Adrenal gland (tissue), 5 donors: Measurements from ENCODE around the gene VEPH1.

Source experiments
- POLR2A ChIP-seq, 2 donors: fragments of 450-650 bp; IDR thresholded peaks; one replicate each; pipeline ENCODE4 v1.6.1; 2017; ENCODE audit warnings: antibody characterized with exemption in 2 of 2, mild to moderate bottlenecking in 2 of 2, moderate library complexity in 1 of 2
- TF ChIP-seq, protein P1 (sequence below), 6 experiments: fragments of 450-650 bp in 4 of 6; fragments of 200-600 bp in 2 of 6; sonication (generic) in 1 of 6; IDR thresholded peaks; 1 replicate in 5 of 6; 2 replicates in 1 of 6; pipeline versions ENCODE4 v1.5.1 to v1.8.0; 2016 to 2021; ENCODE audit warnings: antibody characterized with exemption in 6 of 6, mild to moderate bottlenecking in 2 of 6, moderate library complexity in 1 of 6
- donor health status: DM: no; HTN: no; CAD: no.

- TF ChIP-seq, protein P1, sequence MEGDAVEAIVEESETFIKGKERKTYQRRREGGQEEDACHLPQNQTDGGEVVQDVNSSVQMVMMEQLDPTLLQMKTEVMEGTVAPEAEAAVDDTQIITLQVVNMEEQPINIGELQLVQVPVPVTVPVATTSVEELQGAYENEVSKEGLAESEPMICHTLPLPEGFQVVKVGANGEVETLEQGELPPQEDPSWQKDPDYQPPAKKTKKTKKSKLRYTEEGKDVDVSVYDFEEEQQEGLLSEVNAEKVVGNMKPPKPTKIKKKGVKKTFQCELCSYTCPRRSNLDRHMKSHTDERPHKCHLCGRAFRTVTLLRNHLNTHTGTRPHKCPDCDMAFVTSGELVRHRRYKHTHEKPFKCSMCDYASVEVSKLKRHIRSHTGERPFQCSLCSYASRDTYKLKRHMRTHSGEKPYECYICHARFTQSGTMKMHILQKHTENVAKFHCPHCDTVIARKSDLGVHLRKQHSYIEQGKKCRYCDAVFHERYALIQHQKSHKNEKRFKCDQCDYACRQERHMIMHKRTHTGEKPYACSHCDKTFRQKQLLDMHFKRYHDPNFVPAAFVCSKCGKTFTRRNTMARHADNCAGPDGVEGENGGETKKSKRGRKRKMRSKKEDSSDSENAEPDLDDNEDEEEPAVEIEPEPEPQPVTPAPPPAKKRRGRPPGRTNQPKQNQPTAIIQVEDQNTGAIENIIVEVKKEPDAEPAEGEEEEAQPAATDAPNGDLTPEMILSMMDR (IDR thresholded peaks at IDR 0.05): no peak
- TF ChIP-seq POLR2A (IDR thresholded peaks at IDR 0.05): no peak
Observed at GRCh38 chr3:157241599-157241998, 261.6 kb downstream of the VEPH1 start.
